Activated naive CD4-positive, alpha-beta T cell treated with anti-CD3 and anti-CD28 coated beads, Interleukin-2, amount 50 U/mL, for 16 hours (primary cell): Measurements from ENCODE around the gene ZNF142.

ENCODE experiments used
- DNase-seq: peaks from one replicate; pipeline ENCODE4 v3.0.0-alpha.2; 2020

Gene ZNF142

GRCh38 chr2:218659258-218659987 lies at the start of gene ZNF142, which contains the start of gene BCS1L:
Gene ZNF142 (minus strand): TSS chr2:218659623. CDS start chr2:218656429, 3,194 bp downstream.
Gene BCS1L (plus strand): TSS chr2:218659683. CDS start chr2:218660988, 1,305 bp downstream.
- DNase-seq = peak; percentile 98

GRCh38 chr2:218708086-218708485 lies 48.7 kb upstream of the ZNF142 start:
- DNase-seq = no peak

GRCh38 chr2:218703341-218703740 lies 43.9 kb upstream of the ZNF142 start:
- no peak for DNase-seq

- DNase-seq = no peak
These were observed 42.4 kb upstream of the ZNF142 start for GRCh38 chr2:218701806-218702205.

- DNase-seq = no peak
These were observed 39.5 kb upstream of the ZNF142 start for GRCh38 chr2:218698885-218699284.

- no peak for DNase-seq
These were observed 35.2 kb upstream of the ZNF142 start for GRCh38 chr2:218694405-218695145.

- DNase-seq = no peak
These were observed 31.8 kb upstream of the ZNF142 start for GRCh38 chr2:218691234-218691633.

GRCh38 chr2:218687400-218688060 lies 28.1 kb upstream of the ZNF142 start:
- DNase-seq = peak; percentile 26

- DNase-seq = no peak
These were observed 20.6 kb upstream of the ZNF142 start for GRCh38 chr2:218680061-218680460.

GRCh38 chr2:218679119-218679518 lies 19.7 kb upstream of the ZNF142 start:
- no peak for DNase-seq

GRCh38 chr2:218671654-218672566 lies 12.5 kb upstream of the ZNF142 start, which contains the start of the genes RNF25 and STK36:
Gene RNF25 (minus strand): TSS chr2:218672002. CDS start chr2:218671970, 32 bp downstream.
Gene STK36 (plus strand): TSS chr2:218672086. CDS start chr2:218672830, 744 bp downstream.
- DNase-seq = peak; percentile 85

- DNase-seq = no peak
These were observed 11.8 kb upstream of the ZNF142 start for GRCh38 chr2:218671097-218671653.

GRCh38 chr2:218664653-218665052 lies 5.2 kb upstream of the ZNF142 start:
- DNase-seq = no peak

GRCh38 chr2:218663901-218664300 lies 4.5 kb upstream of the ZNF142 start:
- DNase-seq = no peak

GRCh38 chr2:218662827-218663226 lies 3.4 kb upstream of the ZNF142 start:
- no peak for DNase-seq

- DNase-seq = no peak
These were observed 3.0 kb upstream of the ZNF142 start for GRCh38 chr2:218662377-218662776.

GRCh38 chr2:218659988-218660358 lies 550 bp upstream of the ZNF142 start:
- no peak for DNase-seq

GRCh38 chr2:218658671-218659257 lies 659 bp downstream of the ZNF142 start:
- peak; percentile 45 for DNase-seq

GRCh38 chr2:218655751-218656150 lies 3.7 kb downstream of the ZNF142 start:
- no peak for DNase-seq

GRCh38 chr2:218648787-218649100 lies 10.7 kb downstream of the ZNF142 start:
- DNase-seq = no peak

GRCh38 chr2:218648088-218648786 lies 11.2 kb downstream of the ZNF142 start:
- DNase-seq = peak; percentile 52
